Hepatocyte (in vitro differentiated cells): Measurements from ENCODE around the gene MAGI1. TPM values are rescaled to one million over a fixed set of nuclear protein-coding genes. Genes with fewer than 3 reads are reported as not detected.

Source experiments
- DNase-seq: peaks from one replicate; pipeline ENCODE4 v3.0.0-alpha.2; 2016; ENCODE audit warnings: low spot score
- H2AFZ ChIP-seq: fragments of 200-600 bp; sonication (generic); 2 replicates; pipeline ENCODE4 v1.6.0; 2016; ENCODE audit warnings: antibody characterized with exemption, mild to moderate bottlenecking
- H3K27ac ChIP-seq: fragments of 200-600 bp; sonication (generic); 2 replicates; pipeline ENCODE4 v1.5.1; 2016; ENCODE audit warnings: mild to moderate bottlenecking
- H3K27me3 ChIP-seq: fragments of 200-600 bp; sonication (generic); 2 replicates; pipeline ENCODE4 v1.6.1; 2016
- H3K36me3 ChIP-seq: fragments of 200-600 bp; sonication (generic); replicated peaks from 2 replicates; pipeline ENCODE4 v1.5.1; 2016; ENCODE audit warnings: low read depth; ENCODE audit not compliant: insufficient read depth
- H3K4me1 ChIP-seq: fragments of 200-600 bp; sonication (generic); 2 replicates; pipeline ENCODE4 v1.5.1; 2016; ENCODE audit warnings: mild to moderate bottlenecking, moderate library complexity; ENCODE audit not compliant: insufficient read depth
- H3K4me2 ChIP-seq: fragments of 200-600 bp; sonication (generic); 2 replicates; pipeline ENCODE4 v1.6.0; 2016
- H3K4me3 ChIP-seq: fragments of 200-600 bp; sonication (generic); 2 replicates; pipeline ENCODE4 v1.5.1; 2016; ENCODE audit warnings: mild to moderate bottlenecking
- H3K79me2 ChIP-seq: fragments of 200-600 bp; sonication (generic); 2 replicates; pipeline ENCODE4 v1.6.0; 2017; ENCODE audit warnings: mild to moderate bottlenecking
- H3K9me2 ChIP-seq: fragments of 200-600 bp; sonication (generic); replicated peaks from 2 replicates; pipeline ENCODE4 v1.6.0; 2017; ENCODE audit warnings: mild to moderate bottlenecking; ENCODE audit not compliant: insufficient read depth
- H3K9me3 ChIP-seq: fragments of 200-600 bp; sonication (generic); 2 replicates; pipeline ENCODE4 v1.5.1; 2016; ENCODE audit warnings: low read depth, mild to moderate bottlenecking
- H4K20me1 ChIP-seq: fragments of 200-600 bp; sonication (generic); 2 replicates; pipeline ENCODE4 v1.6.0; 2016; ENCODE audit warnings: mild to moderate bottlenecking; ENCODE audit not compliant: insufficient read depth, poor library complexity, severe bottlenecking
- CTCF ChIP-seq: fragments of 200-600 bp; sonication (generic); IDR thresholded peaks from 2 replicates; pipeline ENCODE4 v1.5.1; 2016; ENCODE audit warnings: antibody characterized with exemption, mild to moderate bottlenecking; ENCODE audit not compliant: poor library complexity
- EZH2 ChIP-seq: fragments of 200-600 bp; sonication (generic); IDR thresholded peaks from 2 replicates; pipeline ENCODE4 v1.6.1; 2016; ENCODE audit warnings: antibody characterized with exemption, mild to moderate bottlenecking, borderline replicate concordance
- EZH2phosphoT487 ChIP-seq: fragments of 200-600 bp; sonication (generic); IDR thresholded peaks from one replicate; pipeline ENCODE4 v1.6.1; 2018; ENCODE audit warnings: antibody characterized with exemption, mild to moderate bottlenecking, low read depth, moderate library complexity; ENCODE audit not compliant: unreplicated experiment, severe bottlenecking
- WGBS: methylation state at CpG from one replicate; pipeline ENCODE4 v1.1.6; 2016; ENCODE audit warnings: low lambda C conversion rate; ENCODE audit errors: missing lambda C conversion rate; 5-methylcytosine and 5-hydroxymethylcytosine counted together
- polyA plus RNA-seq: library from polyadenylated mRNA; unstranded; fragments of >200 nt; fragmentation: Nextera tagmentation; extraction: Ambion mirVana; gene quantifications from 2 replicates; pipeline ENCODE4 v1.2.1, GENCODE V29; 2016
- total RNA-seq: library from RNA; depleted of rRNA; stranded (reverse); fragments of >200 nt; gene quantifications from 2 replicates; pipeline ENCODE4 v1.2.3, GENCODE V29; 2014

MAGI1 gene
- total and polyA plus RNA-seq, 2 experiments from 2014 or later, result 26.2 to 43.5 TPM

GRCh38 chr3:65878831-65879230 lies 159.9 kb downstream of the MAGI1 start:
- no peak for DNase-seq
- no peak overlapping the region for H3K27ac ChIP-seq
- no peaks in the 10 kb centered on the region for H3K9me3 ChIP-seq
- H3K79me2 ChIP-seq, result peaks cover 88% of the 10 kb centered on the region
- H4K20me1 ChIP-seq, result peaks cover 6% of the 10 kb centered on the region
- no peak overlapping the region for H3K4me3 ChIP-seq
- H3K27me3 ChIP-seq, result no peaks in the 10 kb centered on the region
- TF ChIP-seq EZH2phosphoT487 (no peak), CTCF (no peak), EZH2 (no peak)
- H3K9me2 ChIP-seq, result no peaks in the 10 kb centered on the region
- no peak overlapping the region for H2AFZ ChIP-seq
- 72% methylated on average over 6 of the region's 6 CpGs for WGBS
- peaks cover 4% of the 10 kb centered on the region for H3K4me1 ChIP-seq
- no peaks in the 10 kb centered on the region for H3K36me3 ChIP-seq
- H3K4me2 ChIP-seq, result no peak overlapping the region

- peaks cover 95% of the 10 kb centered on the region for H3K79me2 ChIP-seq
- DNase-seq, result no peak
- H3K27me3 ChIP-seq, result no peaks in the 10 kb centered on the region
- no peak overlapping the region for H3K4me3 ChIP-seq
- H2AFZ ChIP-seq, result no peak overlapping the region
- H3K27ac ChIP-seq, result no peak overlapping the region
- no peaks in the 10 kb centered on the region for H3K36me3 ChIP-seq
- 92% methylated on average over 2 of the region's 2 CpGs for WGBS
- H3K4me2 ChIP-seq, result no peak overlapping the region
- H3K9me3 ChIP-seq, result no peaks in the 10 kb centered on the region
- peaks cover 6% of the 10 kb centered on the region for H4K20me1 ChIP-seq
- H3K9me2 ChIP-seq, result no peaks in the 10 kb centered on the region
- TF ChIP-seq EZH2 (no peak), CTCF (no peak), EZH2phosphoT487 (no peak)
- H3K4me1 ChIP-seq, result no peaks in the 10 kb centered on the region
Observed at GRCh38 chr3:65877160-65877559, 161.6 kb downstream of the MAGI1 start.

- Histone ChIP-seq H4K20me1 (peaks cover 6% of the 10 kb centered on the region), H3K27me3 (no peaks in the 10 kb centered on the region), H3K27ac (no peak overlapping the region), H3K4me1 (peaks cover 6% of the 10 kb centered on the region), H3K9me2 (no peaks in the 10 kb centered on the region), H3K9me3 (no peaks in the 10 kb centered on the region), H3K4me3 (no peak overlapping the region), H3K4me2 (no peak overlapping the region), H2AFZ (no peak overlapping the region), H3K79me2 (peaks cover 86% of the 10 kb centered on the region), H3K36me3 (no peaks in the 10 kb centered on the region)
- WGBS, result 90% methylated on average over 3 of the region's 3 CpGs
- DNase-seq, result no peak
- TF ChIP-seq CTCF, result no peak
- TF ChIP-seq EZH2, result no peak
- no peak for TF ChIP-seq EZH2phosphoT487
Observed at GRCh38 chr3:65876028-65876420, 162.7 kb downstream of the MAGI1 start.
